GM19238 (cell line): ENCODE results near the gene CLEC6A.
"Not testable (repeated sequence)": the region's sequence is repeated elsewhere in the genome, so short reads cannot be mapped to it uniquely, and the experiment has no call there.

Experiments
- DNase-seq: peaks from one replicate; pipeline ENCODE4 v3.0.0; 2011; ENCODE audit warnings: low spot score; ENCODE audit not compliant: insufficient read length

The CLEC6A gene

GRCh38 chr12:8493084-8493483, 37.3 kb downstream of the CLEC6A start:
- DNase-seq: peak; percentile 42

GRCh38 chr12:8495671-8496070, 39.9 kb downstream of the CLEC6A start:
- DNase-seq: not testable (repeated sequence)

- DNase-seq: not testable (repeated sequence)
Observed at GRCh38 chr12:8496074-8496473, 40.3 kb downstream of the CLEC6A start.

- no peak for DNase-seq
Observed at GRCh38 chr12:8499616-8500015, 43.9 kb downstream of the CLEC6A start.

- DNase-seq: no peak
Observed at GRCh38 chr12:8501720-8502119, 46.0 kb downstream of the CLEC6A start.

GRCh38 chr12:8504351-8504750, 48.6 kb downstream of the CLEC6A start:
- DNase-seq: no peak

GRCh38 chr12:8507596-8507995, 51.8 kb downstream of the CLEC6A start:
- DNase-seq: no peak

DNA sequence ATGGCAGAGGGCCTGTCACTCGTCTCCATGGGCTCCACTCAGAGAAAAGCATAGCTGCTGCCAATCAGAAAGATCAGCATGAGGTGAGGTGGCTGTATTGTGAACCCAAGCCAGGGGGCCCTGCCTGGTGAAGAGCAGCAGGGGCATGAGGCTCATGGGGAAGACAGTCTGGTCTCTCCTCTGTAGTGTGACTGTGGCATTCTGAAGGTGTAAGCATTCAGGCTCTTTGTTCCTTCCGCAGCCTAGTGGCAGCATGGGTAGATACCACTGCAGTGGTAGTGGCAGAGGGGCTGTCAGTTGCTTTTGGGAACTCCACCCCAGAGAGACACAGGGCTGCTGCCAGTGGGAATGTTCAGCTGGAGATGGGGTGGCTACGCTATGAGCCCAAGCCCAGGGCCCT, 52.5 kb downstream of the CLEC6A start:
- no peak for DNase-seq

GRCh38 chr12:8508910-8509841, 53.4 kb downstream of the CLEC6A start:
- no peak for DNase-seq

DNA sequence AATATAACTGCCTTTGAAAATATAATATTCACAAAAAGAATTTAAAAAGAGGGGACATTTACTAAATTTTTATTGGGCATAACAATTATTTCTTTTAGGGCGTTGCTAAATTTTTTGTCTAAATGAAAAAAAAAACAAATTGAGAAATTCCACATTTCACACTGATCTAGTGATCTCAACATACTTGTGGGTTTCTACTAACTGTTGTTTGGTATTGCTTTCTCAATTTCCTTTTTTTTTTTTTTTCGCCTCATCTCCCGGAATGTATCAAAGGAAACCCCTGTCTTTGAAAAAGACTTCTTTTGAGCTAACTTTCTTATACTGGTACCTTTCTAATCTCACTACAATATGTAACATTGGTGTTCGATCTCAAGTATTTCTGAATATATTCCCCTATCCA, 57.5 kb downstream of the CLEC6A start, which contains the start of gene CLEC4D:
CLEC4D (plus strand) TSS at position 248 of the 400 bp plus-strand sequence. CDS start 230 bp downstream, outside the sequence.
- DNase-seq: no peak

- no peak for DNase-seq
Observed at GRCh38 chr12:8517971-8518370, 62.2 kb downstream of the CLEC6A start.

DNA sequence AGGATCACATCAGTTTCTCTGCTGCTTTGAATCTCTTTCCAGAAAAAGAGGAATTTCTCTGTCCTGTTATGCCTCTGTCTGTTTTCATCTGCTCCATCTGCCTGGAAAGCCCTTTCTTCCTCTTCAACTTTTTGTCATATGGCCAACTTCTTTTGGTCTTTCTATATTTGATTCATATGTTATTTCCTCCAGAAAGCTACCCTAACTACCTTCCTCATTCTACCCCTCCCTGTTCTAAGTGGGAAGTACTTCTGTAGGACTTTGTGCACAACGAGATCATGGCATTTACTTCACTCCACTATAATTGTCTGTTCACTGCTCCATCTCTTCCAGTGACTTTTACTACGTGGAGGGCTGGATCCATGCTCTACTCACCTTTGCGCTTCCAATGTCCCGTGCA, 63.4 kb downstream of the CLEC6A start:
- DNase-seq: no peak

DNA sequence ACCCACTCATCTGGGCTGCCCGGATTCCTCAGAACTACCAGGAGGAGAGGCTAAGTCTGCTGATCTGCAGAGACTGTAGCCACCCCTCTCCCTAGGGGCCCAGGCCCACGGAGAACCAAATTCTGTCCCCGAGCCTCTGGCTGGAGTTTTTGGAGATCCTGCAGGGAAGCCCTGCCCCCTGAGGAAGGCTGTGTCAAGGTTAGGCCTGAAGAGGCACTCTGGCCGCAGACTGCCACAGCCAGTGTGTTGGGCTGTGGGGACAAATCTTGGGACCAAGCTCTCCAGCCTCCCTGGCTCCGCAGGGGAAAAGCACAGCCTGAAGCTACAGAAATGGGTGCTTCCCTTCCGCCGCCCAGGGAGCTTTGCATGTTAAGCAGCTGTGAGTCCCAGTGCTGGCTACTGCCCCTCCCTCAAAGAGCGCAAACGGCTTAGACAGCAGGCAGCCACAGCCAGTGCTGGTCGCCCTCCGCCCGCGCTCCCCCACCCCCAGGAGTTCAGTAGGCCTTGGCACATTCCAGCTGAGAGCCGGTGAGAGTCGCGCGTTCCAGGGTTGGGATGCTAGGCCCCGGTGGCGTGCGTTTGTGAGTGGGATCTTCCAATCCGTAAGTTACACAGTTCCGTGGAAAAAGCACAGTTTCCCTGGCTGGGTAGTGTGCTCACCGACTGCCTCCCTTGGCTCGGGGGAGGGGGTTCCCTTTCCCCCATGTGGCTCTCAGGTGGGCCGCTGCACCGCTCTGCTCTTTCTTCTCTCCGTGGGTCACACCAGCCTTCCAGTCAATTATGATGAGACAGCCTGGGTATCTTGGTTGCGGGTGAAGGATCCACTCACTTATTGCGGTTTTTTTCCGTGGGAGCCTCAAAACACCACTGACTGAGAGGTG, 71.7 kb downstream of the CLEC6A start:
- no peak for DNase-seq
